ENCODE data around the gene SLC7A4. TPM values are rescaled to one million over a fixed set of nuclear protein-coding genes. Genes with fewer than 3 reads are reported as not detected.

Gene SLC7A4
- polyA plus RNA-seq, 1 donor = 0.81 TPM

DNA sequence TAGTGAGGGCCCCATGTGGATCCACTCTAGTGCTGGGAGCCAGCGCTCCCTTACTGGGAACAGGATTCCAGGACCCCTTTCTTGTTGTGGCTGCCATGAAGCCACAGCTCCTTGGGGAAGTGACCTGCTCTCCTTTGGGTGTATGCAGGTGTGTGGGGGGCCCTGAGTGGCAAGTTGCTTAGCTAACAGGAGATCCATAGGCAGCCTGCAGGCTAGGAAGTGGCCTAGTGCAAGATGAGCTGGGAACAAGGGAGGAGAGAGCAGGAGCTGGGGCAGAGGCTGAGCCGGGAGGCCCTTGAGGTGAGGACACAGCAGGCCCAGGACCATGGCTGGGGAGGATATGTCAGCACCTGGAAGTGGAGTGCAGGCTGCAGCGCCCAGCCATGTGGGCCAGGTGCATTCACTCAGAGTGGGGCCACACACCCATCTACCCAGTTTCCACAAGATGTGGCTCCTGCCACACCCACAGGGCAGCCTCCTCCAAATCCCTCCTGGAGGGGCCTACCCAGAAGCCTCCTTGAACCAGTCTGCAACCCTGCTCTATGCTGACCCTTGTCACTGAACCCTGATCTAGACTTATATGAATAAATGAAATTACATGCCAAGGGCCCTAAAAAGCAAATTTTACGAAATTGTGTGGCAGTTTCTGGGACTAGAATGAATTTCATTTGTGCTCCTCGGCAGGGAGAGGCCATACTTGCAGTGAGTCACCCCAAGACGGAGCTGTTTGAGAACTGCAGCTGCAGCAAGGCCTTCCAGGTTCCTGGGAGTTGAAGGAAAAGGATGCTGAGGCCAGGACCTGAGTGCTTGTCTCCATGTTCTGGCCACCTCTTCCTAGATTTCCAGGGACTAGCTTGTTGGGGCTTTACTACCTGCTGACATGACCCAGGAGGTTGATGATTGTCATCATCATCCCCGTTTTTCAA is 33.7 kb downstream of the SLC7A4 start:
- DNase-seq (ENCODE audit: low read depth) = no peak

DNA sequence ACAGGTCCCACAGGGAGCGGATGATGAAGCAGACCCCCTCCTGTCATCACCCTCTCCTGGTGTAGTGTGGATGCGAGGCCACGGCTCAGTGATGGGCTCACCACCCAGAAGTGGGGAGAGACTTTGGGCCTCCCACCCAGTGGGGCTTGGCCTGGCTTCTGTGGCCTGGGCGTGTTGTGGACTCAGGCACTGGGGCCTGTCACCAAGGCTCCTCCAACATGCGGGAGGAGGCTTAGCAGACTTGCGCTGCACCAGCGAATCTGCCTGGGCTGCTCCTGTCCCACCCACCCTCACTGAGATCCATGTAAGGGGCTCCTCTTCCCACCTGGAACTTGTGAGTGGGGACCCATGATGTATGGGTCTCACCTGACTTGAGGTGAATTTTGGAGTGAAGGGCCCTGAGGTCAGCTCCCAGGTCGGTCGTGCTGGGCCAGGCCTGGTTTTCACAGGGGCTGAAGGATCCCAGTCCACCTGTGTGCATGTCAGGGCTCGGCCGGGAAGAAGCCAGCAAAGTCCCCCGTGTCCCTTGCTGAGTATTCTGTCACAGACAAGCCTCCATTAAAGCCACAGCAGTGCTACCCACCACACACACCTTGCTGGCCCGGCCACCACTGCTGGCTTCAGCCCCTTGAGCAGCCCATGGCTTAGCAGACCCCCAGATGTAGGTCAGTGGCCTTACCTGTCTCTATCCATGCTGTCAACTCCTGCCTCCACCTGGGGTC is 34.7 kb downstream of the SLC7A4 start:
- DNase-seq (ENCODE audit: low read depth) = no peak

DNA sequence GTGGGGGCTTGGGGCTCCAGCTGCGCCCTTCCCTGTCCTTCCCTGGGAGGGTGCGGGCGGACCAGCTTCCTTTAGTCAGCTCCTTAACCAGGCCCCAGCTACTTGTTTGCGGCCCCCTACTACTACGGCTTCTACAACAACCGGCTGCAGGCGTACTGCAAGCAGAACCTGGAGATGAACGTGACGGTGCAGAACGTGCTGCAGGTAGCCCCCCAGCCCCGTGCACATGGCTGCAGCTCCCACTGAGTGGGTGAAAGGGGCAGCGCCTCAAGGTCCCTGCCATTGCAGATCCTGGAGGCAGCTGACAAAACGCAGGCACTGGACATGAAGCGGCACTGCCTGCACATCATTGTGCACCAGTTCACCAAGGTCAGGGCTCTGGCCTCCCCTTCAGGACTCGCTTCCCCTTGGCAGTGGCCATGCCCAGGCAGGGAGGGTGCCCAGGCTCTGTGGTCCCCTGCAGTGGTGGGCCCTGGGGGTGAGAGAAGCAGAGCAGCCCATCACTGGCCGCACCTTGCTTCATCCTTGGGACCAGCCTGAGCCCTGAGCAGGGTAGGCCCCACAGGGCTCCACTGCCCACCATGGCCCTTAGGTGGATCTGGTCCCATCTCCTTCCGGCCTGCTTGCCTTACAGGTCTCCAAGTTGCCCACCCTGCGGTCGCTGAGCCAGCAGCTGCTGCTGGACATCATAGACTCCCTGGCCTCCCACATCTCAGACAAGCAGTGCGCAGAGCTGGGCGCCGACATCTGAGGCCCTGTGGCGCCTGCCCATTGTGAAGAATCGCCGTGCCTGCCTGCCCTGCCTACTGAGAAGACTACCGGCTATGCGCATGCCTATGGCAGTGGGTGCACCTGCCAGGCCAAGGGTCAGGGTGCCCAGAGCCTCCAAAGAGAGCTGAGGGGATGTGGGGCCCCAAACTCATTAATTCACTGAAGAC is 35.5 kb downstream of the SLC7A4 start:
- no peak for DNase-seq (ENCODE audit: low read depth)

DNA sequence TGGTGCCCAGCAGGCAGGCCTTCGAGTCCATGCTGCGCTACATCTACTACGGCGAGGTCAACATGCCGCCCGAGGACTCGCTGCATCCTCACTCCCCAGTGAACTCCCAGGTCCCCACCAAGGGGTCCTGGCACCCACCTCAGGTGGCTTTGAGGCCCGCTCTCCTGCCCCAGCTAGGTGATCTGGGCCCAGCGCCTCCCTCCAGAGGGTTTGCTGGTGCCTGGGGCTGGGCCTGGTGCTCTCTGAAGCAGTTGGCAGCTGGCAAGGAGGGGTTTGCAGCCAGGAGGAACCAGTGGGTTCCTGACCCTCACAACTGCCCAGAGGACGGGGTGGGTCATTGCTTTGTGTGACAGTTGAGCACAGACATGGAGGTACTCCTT is 36.3 kb downstream of the SLC7A4 start:
- DNase-seq (ENCODE audit: low read depth) = no peak

DNA sequence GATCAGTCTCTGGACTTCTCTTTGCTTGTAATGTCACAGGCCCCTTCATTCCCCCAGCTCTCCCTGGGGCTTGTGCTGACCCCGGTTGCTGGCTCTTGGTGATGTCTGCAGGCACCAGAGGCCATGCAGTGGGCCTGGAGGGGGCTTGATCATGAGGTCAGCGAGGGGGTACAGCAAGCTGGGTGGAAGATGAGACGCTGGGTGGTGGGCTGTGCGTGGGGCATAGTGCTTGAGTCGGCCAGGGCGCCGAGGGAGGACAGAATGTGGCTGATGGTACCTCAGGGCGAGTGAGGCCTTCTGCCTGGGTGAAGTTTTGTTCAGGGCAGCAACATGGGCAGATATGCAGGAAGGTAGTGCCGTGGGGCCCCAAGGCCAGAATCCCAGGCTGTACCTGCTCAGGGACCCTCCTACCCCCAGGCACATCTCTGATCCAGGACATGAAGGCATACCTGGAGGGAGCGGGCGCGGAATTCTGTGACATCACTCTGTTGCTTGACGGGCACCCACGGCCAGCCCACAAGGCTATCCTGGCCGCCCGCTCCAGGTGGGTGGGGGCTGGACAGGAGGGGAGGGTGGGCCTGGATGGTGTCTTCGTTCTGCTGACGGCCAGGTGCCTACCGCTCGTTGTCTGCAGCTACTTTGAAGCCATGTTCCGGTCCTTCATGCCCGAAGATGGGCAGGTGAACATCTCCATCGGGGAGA is 36.9 kb downstream of the SLC7A4 start:
- no peak for DNase-seq (ENCODE audit: low read depth)

DNA sequence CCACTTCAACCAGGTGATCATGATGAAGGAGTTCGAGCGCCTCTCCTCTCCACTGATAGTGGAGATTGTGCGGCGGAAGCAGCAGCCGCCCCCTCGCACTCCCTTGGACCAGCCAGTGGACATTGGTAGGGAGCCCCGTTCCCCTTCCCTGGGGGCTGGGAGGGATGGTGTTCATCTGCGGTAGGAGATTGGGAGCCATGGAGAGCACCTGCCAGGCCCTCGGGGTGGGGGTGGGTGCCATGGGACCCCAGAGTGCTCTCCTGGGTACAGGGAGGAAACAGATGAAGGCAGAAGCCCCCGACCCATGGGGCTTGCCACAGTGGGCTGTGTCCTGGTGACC is 37.5 kb downstream of the SLC7A4 start:
- no peak for DNase-seq (ENCODE audit: low read depth)

DNA sequence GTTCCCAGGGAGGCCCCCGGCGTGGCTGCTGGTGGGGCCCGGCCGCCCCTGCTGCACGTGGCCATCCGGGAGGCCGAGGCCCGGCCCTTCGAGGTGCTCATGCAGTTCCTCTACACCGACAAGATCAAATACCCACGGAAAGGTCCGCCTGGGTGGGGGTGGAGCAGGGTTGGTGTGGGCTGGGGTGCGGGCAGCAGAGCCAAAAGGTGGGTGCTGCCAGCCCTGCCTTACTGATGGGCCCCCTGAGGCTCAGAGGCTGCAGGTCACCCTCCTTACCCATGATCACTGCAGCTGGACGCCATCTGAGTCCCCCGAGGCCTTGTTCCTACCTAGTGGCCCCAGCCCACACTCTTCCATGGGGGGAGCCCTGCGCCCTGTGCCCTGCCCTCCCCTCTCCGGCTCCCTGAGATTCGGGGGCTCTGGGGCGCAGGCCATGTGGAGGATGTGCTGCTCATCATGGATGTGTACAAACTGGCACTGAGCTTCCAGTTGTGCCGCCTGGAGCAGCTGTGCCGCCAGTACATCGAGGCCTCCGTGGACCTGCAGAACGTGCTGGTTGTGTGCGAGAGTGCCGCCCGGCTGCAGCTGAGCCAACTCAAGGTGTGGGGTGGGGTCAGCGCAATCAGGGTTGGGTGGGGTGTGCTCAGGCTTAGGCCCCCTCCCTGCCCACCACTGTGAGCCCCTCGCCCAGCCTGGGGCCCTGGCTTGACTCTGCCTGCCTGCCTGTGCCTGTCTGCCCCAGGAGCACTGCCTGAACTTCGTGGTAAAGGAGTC is 38.0 kb downstream of the SLC7A4 start:
- DNase-seq (ENCODE audit: low read depth) = no peak

DNA sequence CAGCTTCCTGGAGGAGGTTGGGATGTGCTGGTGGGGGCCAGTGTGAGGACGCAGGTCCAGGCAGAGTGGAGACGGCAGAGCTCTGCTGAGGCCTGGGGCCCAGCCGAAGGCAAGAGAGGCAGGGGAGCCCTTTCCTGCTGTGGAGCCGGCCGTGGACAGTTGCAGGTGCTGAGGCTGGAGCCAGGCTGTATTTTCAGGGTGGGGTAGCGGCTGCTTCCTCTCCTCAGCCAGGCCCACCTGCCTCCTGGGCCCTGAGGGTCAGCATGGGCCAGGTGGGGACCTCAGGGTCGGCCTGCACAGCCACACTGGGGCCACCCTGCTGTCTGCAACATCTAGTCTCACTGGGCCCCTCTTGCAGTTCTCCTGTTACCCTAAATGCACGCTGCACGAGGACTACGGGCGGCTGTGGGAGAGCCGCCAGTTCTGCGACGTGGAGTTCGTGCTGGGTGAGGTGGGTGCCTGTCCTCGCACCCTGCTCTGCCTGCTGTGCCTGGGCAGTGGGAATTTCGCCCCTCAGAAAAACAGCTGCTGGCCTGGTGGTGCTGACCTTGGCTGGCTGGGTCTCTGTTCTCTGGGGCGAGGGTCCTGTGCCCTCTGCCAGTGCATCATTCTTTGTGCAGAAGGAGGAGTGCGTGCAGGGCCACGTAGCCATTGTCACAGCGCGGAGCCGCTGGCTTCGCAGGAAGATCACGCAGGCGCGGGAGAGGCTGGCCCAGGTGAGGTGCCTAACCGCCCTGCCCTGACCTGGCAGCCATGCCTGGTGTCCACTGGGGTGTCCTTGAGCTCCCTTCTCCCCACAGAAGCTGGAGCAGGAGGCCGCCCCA is 38.8 kb downstream of the SLC7A4 start:
- DNase-seq (ENCODE audit: low read depth) = no peak

DNA sequence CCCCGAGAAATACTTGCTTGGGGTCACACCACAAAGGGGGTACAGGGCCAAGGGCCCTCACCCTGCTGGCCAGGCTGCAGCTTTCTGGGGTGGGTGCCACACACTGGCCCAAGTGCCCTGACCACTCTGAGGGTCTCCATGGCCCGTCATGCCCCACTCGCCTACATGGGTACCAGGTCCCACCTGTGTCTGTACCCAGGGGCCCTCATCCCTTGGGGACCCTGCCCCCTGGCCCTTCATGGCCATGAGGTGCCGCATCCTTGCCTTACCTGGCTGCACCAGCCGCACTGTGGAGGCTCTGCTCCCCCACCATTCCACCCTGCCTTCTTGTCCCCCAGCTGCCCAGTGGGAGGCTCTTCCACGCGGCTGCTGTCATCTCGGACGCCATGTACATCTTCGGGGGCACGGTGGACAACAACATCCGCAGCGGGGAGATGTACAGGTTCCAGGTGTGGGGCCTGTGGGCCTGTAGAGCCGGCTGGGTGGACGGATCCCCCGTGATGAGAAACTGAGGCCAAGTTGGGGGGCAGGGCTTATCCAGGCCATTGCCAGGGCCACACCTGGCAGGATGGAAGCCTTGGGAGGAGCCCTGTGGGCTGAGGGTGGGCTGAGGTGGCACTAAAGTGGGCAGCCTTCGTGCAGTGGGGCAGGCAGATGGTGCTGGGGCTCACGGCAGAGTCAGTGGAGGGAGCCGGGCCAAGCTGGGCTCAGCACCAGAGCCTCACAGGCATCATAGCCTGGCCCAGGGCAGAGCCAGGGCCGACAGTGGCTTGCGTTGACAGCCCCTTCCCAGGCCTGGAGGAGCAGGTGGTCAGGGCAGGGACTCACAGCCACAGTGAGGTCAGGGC is 39.7 kb downstream of the SLC7A4 start:
- DNase-seq (ENCODE audit: low read depth) = no peak

DNA sequence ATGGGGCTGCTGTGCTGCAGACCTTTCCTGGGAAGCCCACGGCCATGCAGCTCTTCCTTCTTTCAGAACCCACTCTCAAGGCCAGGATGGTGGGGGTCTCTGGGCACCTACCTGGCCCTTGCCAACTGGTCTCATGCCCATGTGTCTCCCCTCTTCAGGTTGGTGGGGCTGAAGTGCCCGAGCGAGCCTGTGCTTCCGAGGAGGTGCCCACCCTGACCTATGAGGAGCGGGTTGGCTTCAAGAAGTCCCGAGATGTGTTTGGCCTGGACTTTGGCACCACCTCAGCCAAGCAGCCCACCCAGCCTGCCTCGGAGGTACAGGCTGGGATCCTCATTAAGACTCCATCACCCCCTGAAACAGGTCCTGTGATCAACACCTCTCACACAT is 40.3 kb downstream of the SLC7A4 start:
- DNase-seq (ENCODE audit: low read depth) = no peak

DNA sequence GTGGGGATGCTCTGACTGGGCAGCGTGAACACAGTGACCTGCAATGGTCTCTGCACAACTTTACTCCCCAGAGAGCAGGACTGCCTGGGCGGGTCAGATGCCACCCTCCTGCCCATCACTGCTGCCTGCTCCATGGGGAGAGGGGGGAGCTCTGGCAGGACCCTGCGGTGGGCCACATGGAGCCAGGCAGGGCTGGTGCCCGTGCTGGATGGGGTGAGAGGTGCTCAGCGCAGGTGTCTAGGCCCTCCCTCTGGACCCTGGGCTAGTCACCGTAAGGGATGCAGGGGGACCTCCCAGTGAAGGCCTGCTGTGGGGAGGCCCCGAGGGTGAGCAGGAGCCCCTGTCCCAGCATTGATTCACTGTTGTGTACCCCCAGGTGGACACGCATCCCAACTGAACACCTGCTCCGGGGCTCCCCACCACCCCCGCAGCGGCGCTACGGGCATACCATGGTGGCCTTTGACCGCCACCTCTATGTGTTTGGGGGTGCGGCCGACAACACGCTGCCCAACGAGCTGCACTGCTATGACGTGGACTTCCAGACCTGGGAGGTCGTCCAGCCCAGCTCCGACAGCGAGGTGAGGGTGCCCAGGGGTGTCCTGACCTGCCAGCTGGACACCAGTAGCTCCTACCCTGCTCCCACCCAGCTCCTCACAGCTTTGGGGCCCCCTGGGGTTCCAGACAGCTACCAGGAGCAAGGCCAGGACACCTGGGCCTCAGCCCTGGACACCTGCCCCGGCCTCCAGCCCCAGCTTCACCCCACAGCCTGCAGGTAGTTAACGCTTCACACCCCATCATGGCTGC is 40.9 kb downstream of the SLC7A4 start:
- DNase-seq (ENCODE audit: low read depth) = no peak

DNA sequence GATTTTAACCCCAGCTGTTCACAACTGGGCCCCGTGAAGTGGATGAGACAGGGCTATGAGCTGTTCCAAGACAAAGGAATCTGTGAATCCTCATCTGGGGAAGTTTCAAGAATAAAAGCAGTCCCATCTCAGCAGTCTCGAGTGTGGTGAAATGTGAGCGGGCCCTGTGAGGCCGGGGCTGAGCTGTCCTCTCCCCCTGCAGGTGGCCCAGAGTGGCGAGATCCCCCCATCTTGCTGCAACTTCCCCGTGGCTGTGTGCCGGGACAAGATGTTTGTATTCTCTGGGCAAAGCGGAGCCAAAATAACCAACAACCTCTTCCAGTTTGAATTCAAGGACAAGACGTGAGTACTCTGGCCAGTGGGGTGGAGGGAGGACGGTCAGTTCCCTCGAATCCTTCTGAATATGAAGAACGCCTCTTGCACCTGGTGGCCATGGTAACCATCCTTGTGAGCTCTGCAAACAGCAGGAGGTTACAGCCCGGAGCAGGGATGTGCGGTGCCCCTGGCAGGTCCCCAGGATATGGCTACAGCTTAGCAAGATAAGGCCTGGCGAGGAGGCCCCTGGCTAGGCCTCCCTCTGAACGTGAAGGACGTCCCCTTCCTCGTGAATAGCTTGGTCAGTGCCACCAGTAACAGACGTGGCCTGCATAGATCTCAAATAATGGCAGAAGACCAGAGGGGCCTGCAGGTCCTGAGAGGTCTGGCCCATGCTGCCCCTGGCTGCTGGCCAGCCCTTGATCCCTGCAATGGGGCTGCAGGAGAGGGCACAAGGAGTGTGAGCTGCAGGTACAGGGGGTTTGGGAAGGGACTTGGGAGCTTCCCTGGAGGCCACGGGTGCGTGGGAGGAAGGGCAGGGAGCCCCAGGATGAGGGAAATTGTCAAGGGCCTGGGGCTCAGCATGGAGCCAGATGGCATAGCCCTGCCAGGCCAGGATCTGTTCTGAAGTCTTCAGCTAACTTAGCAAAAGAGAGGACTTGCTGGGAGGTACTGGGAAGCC is 41.9 kb downstream of the SLC7A4 start:
- DNase-seq (ENCODE audit: low read depth) = no peak

DNA sequence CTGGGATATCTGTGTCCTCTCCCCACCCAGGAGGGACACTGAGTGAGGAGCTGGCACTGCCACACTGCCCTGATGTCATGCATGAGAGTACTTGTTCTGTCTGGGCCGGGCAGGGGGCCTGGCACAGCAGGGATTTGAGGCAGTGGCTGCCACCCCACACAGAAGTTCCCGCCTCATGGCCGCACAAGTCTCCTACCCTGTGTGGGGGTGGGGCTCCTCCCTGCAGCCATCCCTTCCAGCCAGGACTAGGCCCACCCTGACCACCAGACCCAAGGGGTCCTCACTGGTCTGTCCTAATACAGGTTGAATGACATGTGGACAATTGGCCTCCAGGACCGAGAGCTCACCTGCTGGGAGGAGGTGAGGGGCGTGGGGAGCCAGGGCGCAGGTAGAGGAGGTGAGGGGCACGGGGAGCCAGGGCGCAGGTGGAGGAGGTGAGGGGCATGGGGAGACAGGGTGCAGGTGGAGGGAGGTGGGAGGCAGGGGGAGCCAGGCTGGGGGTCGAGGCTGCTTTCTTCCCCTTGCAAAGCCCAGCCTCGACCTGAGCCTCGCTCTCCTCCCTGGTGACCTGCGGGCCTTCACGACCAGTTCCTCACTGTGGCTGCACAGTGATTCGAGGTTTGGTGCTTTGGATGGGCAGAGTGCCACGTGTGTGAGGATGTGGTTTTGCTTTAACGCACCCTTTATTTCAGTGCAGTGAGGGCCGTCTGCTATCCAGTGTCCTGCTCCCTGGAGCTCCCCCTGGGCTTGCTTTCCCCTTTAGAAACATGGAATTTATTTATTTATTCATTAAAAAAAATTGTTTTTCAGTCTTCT is 42.8 kb downstream of the SLC7A4 start:
- DNase-seq (ENCODE audit: low read depth) = no peak

DNA sequence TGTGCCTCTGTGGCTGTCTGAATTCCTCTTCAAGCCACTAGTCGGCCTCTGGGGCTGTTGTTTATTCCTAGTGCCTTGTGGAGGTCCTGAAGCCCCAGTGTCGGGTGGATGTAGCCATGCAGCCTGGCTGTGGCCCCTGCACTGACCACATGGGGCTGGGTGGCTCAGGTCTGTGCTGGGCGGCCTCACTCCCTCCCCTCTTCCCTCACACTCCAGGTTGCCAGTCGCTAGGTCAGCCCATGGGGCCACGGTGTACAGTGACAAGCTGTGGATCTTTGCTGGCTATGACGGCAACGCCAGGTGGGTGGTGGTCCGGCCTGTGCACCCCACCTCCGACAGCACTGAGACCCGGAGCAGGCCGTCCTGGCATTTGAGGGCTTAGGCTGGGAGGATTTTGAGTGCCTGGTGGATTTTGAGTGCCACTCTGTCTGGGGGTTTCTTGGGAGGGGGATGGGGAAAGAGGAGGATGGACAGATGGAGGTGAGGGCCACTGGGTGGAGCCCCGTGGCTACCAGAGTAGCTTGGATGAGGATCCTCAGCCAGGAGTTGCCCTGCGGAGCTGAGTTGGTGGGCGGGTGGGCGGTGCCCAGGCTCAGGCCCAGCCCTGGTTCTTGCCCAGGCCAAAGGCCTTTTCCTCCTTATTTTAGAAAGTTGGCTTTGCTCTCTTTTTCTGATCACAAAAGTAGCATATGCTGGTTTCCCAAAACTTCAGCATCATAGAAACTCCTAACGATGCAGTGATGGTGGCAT is 43.6 kb downstream of the SLC7A4 start:
- DNase-seq (ENCODE audit: low read depth) = no peak

DNA sequence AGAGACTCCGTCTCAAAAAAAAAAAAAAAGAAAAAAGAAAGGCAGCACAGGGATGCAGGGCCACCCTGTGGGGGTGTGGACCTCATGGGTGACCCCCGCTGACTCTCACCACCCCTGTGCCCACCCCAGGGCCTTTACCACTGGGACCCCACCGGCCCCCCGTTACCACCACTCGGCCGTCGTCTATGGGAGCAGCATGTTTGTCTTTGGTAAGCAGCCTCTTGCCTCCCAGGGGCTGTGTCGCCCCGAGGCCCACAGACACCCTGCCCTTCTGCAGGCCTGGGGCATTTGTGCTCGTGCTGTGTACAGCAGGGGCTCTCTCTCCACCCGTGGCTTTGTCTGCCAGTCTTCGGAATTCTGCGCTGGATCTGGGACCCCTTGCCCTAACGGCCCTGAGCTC is 45.0 kb downstream of the SLC7A4 start:
- DNase-seq (ENCODE audit: low read depth) = no peak

Data from forelimb muscle (tissue), 1 donor.